ENCODE results near the gene RAI14. TPM values are rescaled to one million over a fixed set of nuclear protein-coding genes. Genes with fewer than 3 reads are reported as not detected.

The RAI14 gene
- total RNA-seq, 1 experiment from 2014 or later: 23.6 TPM

GRCh38 chr5:34694012-34694411 lies 37.9 kb downstream of the RAI14 start:
- POLR2A ChIA-PET (ENCODE audit: low non-redundant PET): interaction anchor here (0.6 kb wide), 1 partner anchor 68 kb away, joined by 15 read pairs; no protein-coding TSS in a partner anchor
- TF ChIP-seq CTCF (conservative IDR thresholded peaks at IDR 0.05; ENCODE audit: low read depth, low read length) (no peak), EZH2 (IDR thresholded peaks at IDR 0.05; ENCODE audit: borderline replicate concordance, low read depth, low read length, poor library complexity, severe bottlenecking) (no peak)
- intact Hi-C loops (cut with micrococcal nuclease; ENCODE audit: unreplicated experiment): no loop called here
- no TSS peak for BruUV-seq (replicated peaks)
- Histone ChIP-seq H3K27ac (ENCODE audit: low read depth, low read length, poor library complexity, severe bottlenecking) (no peak overlapping the region), H3K4me1 (ENCODE audit: insufficient read depth, low read length, poor library complexity, severe bottlenecking) (no peaks in the 10 kb centered on the region), H3K9me3 (ENCODE audit: low read depth, low read length, poor library complexity, severe bottlenecking) (no peaks in the 10 kb centered on the region), H3K36me3 (ENCODE audit: insufficient read depth, low read length, poor library complexity, severe bottlenecking) (no peaks in the 10 kb centered on the region), H3K4me3 (ENCODE audit: low read depth, low read length, poor library complexity, severe bottlenecking) (no peak overlapping the region), H3K27me3 (replicated peaks; ENCODE audit: insufficient read depth, low read depth, low read length, poor library complexity) (no peaks in the 10 kb centered on the region)
- no peak for DNase-seq (ENCODE audit: low spot score)
- CTCF ChIA-PET: no interaction called here

DNA sequence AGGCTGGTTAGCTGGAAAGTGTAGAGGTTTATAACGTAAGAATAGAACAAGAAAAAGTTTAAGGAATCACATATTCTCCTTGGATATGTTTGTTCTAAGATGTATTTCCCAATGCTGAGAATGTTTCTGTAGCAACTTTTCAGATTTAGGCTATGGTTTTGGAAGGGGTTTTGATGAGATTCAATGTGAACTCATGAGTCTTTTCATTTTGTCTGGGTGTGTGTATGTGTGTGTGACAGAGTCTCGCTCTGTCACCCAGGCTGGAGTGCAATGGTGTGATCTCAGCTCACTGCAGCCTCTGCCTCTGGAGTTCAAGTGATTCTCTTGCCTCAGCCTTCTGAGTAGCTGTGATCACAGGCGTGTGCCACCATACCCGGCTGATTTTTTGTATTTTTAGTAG lies 38.6 kb downstream of the RAI14 start:
- TF ChIP-seq EZH2 (IDR thresholded peaks at IDR 0.05; ENCODE audit: borderline replicate concordance, low read depth, low read length, poor library complexity, severe bottlenecking): no peak
- no TSS peak for BruUV-seq (replicated peaks)
- intact Hi-C loops (cut with micrococcal nuclease; ENCODE audit: unreplicated experiment): no loop called here
- no peaks in the 10 kb centered on the region for H3K36me3 ChIP-seq (ENCODE audit: insufficient read depth, low read length, poor library complexity, severe bottlenecking)
- ChIA-PET CTCF (no interaction called here), POLR2A (ENCODE audit: low non-redundant PET) (interaction anchor here (0.6 kb wide), 1 partner anchor 298 kb away, joined by 3 read pairs; no protein-coding TSS in a partner anchor)
- H3K27me3 ChIP-seq (replicated peaks; ENCODE audit: insufficient read depth, low read depth, low read length, poor library complexity): no peaks in the 10 kb centered on the region
- no peaks in the 10 kb centered on the region for H3K4me1 ChIP-seq (ENCODE audit: insufficient read depth, low read length, poor library complexity, severe bottlenecking)
- DNase-seq (ENCODE audit: low spot score): no peak
- H3K27ac ChIP-seq (ENCODE audit: low read depth, low read length, poor library complexity, severe bottlenecking): no peak overlapping the region
- no peaks in the 10 kb centered on the region for H3K9me3 ChIP-seq (ENCODE audit: low read depth, low read length, poor library complexity, severe bottlenecking)
- no peak overlapping the region for H3K4me3 ChIP-seq (ENCODE audit: low read depth, low read length, poor library complexity, severe bottlenecking)

- no TSS peak for BruUV-seq (replicated peaks)
- Histone ChIP-seq H3K4me1 (ENCODE audit: insufficient read depth, low read length, poor library complexity, severe bottlenecking) (no peaks in the 10 kb centered on the region), H3K27ac (ENCODE audit: low read depth, low read length, poor library complexity, severe bottlenecking) (no peak overlapping the region), H3K36me3 (ENCODE audit: insufficient read depth, low read length, poor library complexity, severe bottlenecking) (no peaks in the 10 kb centered on the region), H3K27me3 (replicated peaks; ENCODE audit: insufficient read depth, low read depth, low read length, poor library complexity) (no peaks in the 10 kb centered on the region), H3K4me3 (ENCODE audit: low read depth, low read length, poor library complexity, severe bottlenecking) (no peak overlapping the region), H3K9me3 (ENCODE audit: low read depth, low read length, poor library complexity, severe bottlenecking) (no peaks in the 10 kb centered on the region)
- DNase-seq (ENCODE audit: low spot score): no peak
- ChIA-PET POLR2A (ENCODE audit: low non-redundant PET) (no interaction called here), CTCF (no interaction called here)
- TF ChIP-seq EZH2 (IDR thresholded peaks at IDR 0.05; ENCODE audit: borderline replicate concordance, low read depth, low read length, poor library complexity, severe bottlenecking): no peak
- intact Hi-C loops (cut with micrococcal nuclease; ENCODE audit: unreplicated experiment): no loop called here
These were observed 39.3 kb downstream of the RAI14 start for GRCh38 chr5:34695275-34696027.

GRCh38 chr5:34697308-34698108 lies 41.4 kb downstream of the RAI14 start:
- H3K36me3 ChIP-seq (ENCODE audit: insufficient read depth, low read length, poor library complexity, severe bottlenecking): no peaks in the 10 kb centered on the region
- no peak overlapping the region for H3K4me3 ChIP-seq (ENCODE audit: low read depth, low read length, poor library complexity, severe bottlenecking)
- H3K9me3 ChIP-seq (ENCODE audit: low read depth, low read length, poor library complexity, severe bottlenecking): no peaks in the 10 kb centered on the region
- H3K27me3 ChIP-seq (replicated peaks; ENCODE audit: insufficient read depth, low read depth, low read length, poor library complexity): no peaks in the 10 kb centered on the region
- no peak overlapping the region for H3K27ac ChIP-seq (ENCODE audit: low read depth, low read length, poor library complexity, severe bottlenecking)
- no peaks in the 10 kb centered on the region for H3K4me1 ChIP-seq (ENCODE audit: insufficient read depth, low read length, poor library complexity, severe bottlenecking)
- BruUV-seq (replicated peaks): no TSS peak
- intact Hi-C loops (cut with micrococcal nuclease; ENCODE audit: unreplicated experiment): no loop called here
- ChIA-PET POLR2A (ENCODE audit: low non-redundant PET) (no interaction called here), CTCF (no interaction called here)
- TF ChIP-seq CTCF (conservative IDR thresholded peaks at IDR 0.05; ENCODE audit: low read depth, low read length) (no peak), EZH2 (IDR thresholded peaks at IDR 0.05; ENCODE audit: borderline replicate concordance, low read depth, low read length, poor library complexity, severe bottlenecking) (no peak)
- DNase-seq (ENCODE audit: low spot score): no peak

All from A673 (cell line).